NT2/D1 (cell line): ENCODE results near the gene C10orf62.

Experiments
- DNase-seq: peaks from one replicate; pipeline ENCODE4 v3.0.0-alpha.2; 2011; ENCODE audit warnings: low read depth, low spot score
- H3K27me3 ChIP-seq: 2 replicates; pipeline ENCODE4 v1.6.0; 2011; ENCODE audit warnings: mild to moderate bottlenecking; ENCODE audit not compliant: insufficient read length, insufficient read depth
- H3K36me3 ChIP-seq: 2 replicates; pipeline ENCODE4 v1.6.1; 2011; ENCODE audit warnings: mild to moderate bottlenecking, low read length, mixed read lengths; ENCODE audit not compliant: insufficient read depth, insufficient read length
- H3K4me1 ChIP-seq: 2 replicates; pipeline ENCODE4 v1.5.1; 2011; ENCODE audit not compliant: insufficient read depth, insufficient read length
- H3K4me3 ChIP-seq: 2 replicates; pipeline ENCODE4 v1.5.1; 2011; ENCODE audit warnings: low read depth; ENCODE audit not compliant: insufficient read length
- H3K9ac ChIP-seq: 2 replicates; pipeline ENCODE4 v1.6.0; 2011; ENCODE audit warnings: low read depth; ENCODE audit not compliant: insufficient read length
- H3K9me3 ChIP-seq: 2 replicates; pipeline ENCODE4 v1.5.1; 2011; ENCODE audit warnings: mild to moderate bottlenecking, low read length; ENCODE audit not compliant: insufficient read depth
- SUZ12 ChIP-seq: IDR thresholded peaks from 2 replicates; pipeline ENCODE4 v1.6.1; 2011; ENCODE audit not compliant: insufficient read length, insufficient read depth; ENCODE audit errors: extremely low read depth
- YY1 ChIP-seq: IDR thresholded peaks from 2 replicates; pipeline ENCODE4 v1.6.1; 2011; ENCODE audit not compliant: insufficient read length, insufficient read depth
- ZNF274 ChIP-seq: IDR thresholded peaks from 2 replicates; pipeline ENCODE4 v1.6.1; 2011; ENCODE audit warnings: mild to moderate bottlenecking, low read depth, low read length

Gene C10orf62

DNA sequence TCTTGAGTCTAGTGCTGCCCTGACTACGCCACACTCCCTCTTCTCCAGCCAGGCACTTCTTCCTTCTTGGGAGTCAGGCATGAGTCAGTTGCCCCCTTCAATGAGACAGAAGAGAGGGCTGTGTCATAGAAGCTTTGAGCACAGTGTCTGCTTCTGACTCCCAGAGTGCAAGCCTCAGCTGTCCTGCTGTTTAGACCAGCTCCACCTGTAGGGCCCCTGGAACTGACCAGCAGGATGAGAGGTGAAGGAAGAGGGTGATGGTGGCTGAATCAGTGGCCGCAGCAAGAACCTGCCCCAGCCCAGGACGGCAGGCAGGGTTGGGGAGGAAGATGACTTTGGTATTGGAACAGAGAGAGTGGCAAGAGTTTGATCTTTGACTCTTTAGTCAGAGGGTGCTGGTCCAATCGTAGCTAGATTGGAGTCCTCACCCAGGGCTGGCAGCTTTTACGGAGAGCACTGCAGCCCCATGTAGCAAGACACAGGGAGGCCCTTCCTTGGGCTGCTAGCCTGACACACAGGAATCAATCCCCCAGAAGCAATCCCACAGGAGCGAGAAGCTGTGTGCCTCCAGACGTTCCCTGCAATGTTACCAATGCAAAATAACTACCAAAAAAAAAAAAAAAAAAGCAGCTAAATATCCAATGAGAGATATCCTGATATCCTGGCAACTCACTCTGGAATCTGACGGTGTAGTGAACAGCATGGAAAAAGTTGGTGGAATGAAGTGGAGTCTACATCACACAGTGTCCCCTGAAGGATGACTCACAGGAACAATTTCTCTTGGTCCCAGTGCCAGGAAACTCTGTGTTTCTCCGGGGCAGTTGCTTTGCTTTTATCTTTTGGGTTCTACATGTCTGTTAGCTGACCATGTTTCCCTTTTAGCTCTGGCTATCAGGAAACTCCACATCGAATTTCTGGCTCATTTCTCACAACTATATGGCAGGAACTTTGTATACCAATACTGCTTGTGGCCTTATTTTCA, 6.9 kb downstream of the C10orf62 start:
- no peak for DNase-seq
- H3K9ac ChIP-seq, result no peak overlapping the region
- no peaks in the 10 kb centered on the region for H3K9me3 ChIP-seq
- H3K36me3 ChIP-seq, result no peaks in the 10 kb centered on the region
- H3K4me1 ChIP-seq, result no peaks in the 10 kb centered on the region
- no peaks in the 10 kb centered on the region for H3K27me3 ChIP-seq
- TF ChIP-seq YY1 (no peak), SUZ12 (no peak), ZNF274 (no peak)
- H3K4me3 ChIP-seq, result no peak overlapping the region

DNA sequence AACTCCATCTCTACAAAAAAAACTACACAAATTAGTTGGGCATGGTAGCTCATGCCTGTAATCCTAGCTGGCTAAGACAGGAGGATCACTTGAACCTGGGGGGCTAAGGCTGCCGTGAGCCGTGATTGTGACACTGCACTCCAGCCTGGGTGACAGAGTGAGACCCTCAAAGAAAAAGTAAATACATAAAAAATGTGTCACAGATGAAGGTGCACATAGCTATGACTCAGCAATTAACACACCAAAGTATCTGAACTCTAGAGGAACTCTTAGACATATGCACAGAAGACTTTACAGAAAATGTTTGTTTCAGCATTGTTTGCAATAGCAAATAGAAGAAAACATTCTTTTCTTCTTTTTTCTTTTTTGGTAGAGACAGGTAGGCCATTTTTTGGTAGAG, 8.3 kb downstream of the C10orf62 start:
- Histone ChIP-seq H3K9me3 (no peaks in the 10 kb centered on the region), H3K27me3 (no peaks in the 10 kb centered on the region), H3K4me3 (no peak overlapping the region), H3K4me1 (peaks cover 5% of the 10 kb centered on the region), H3K36me3 (no peaks in the 10 kb centered on the region), H3K9ac (no peak overlapping the region)
- no peak for DNase-seq
- no peak for TF ChIP-seq YY1
- no peak for TF ChIP-seq SUZ12
- no peak for TF ChIP-seq ZNF274

DNA sequence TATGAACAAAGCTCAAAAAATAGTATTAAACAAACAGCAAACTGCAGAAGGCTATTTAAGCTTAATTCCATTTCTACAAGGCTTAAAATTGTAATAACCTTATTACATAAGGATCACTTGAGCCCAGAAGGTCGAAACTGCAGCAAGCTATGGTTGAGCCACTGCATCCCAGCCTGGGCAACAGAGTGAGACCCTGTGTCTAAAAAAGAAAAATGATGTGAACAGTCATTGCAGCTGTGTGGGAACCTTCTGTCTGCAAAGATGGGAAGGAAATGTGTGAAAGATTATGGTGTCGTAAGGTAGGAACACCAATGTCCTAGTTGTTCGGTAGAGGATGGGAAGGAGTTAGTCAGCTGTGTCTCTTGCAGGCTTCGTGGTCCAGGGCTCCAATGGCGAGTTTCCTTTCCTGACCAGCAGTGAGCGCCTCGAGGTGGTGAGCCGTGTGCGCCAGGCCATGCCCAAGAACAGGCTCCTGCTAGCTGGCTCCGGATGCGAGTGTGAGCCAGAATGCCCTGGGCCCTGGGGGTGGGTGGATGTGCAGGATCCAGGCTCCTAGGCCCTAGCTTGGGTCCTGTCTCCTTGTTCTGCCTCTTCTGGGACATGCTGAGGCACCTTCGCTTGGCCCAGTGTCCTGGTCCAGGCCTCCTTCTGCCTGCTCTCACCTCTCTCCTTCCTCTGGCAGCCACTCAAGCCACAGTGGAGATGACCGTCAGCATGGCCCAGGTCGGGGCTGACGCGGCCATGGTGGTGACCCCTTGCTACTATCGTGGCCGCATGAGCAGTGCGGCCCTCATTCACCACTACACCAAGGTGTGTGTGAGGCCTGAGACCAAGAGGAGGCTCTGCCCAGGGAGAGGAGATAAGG, 9.1 kb downstream of the C10orf62 start:
- Histone ChIP-seq H3K27me3 (no peaks in the 10 kb centered on the region), H3K9ac (no peak overlapping the region), H3K4me1 (peaks cover 5% of the 10 kb centered on the region), H3K9me3 (no peaks in the 10 kb centered on the region), H3K4me3 (no peak overlapping the region), H3K36me3 (no peaks in the 10 kb centered on the region)
- no peak for DNase-seq
- TF ChIP-seq ZNF274 (no peak), SUZ12 (no peak), YY1 (no peak)

DNA sequence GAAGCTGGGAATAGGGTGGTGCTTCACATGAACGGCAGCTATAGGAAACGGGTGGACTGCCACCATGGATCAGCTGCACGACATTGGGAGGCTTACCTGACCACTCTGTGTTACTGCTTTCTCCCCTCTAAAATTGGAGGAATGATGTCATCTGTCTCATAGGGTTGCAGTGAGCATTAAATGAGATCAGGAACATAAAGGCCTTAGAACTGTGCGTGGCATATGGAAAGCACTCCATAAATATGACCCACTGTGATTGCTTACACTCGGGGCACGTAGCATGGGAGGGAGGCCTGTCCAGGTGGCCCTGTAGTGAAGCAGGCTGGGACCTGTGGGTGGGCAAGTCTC, 9.7 kb downstream of the C10orf62 start:
- DNase-seq, result no peak
- TF ChIP-seq SUZ12 (no peak), ZNF274 (no peak), YY1 (no peak)

DNA sequence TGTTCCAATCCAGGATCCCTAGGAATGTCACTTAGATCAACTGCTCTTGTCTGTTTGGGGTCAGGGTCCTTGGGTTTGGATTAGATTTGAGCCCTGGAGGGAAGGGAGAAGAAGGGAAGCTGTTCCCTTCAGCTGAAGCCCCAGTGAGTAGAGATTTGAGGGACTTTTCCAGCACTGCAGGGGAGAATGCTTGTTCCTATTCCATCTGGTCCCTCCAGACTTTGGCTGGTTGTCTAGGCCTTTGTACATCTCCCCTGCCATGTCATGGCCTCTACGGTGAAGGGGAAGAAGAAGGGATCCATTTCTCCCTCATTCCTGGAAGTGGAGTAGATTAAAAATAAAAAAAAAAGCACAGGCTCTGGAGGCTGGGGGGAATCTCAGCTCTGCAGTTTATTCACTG, 11.1 kb downstream of the C10orf62 start:
- H3K9me3 ChIP-seq, result no peaks in the 10 kb centered on the region
- no peaks in the 10 kb centered on the region for H3K36me3 ChIP-seq
- no peak overlapping the region for H3K9ac ChIP-seq
- no peak for DNase-seq
- TF ChIP-seq SUZ12 (no peak), ZNF274 (no peak), YY1 (no peak)
- peaks cover 5% of the 10 kb centered on the region for H3K4me1 ChIP-seq
- H3K4me3 ChIP-seq, result no peak overlapping the region
- H3K27me3 ChIP-seq, result no peaks in the 10 kb centered on the region

More for the DNA sequence above, 9.7 kb downstream of the C10orf62 start:
- H3K36me3 ChIP-seq, result no peaks in the 10 kb centered on the region
- no peak overlapping the region for H3K4me3 ChIP-seq
- no peaks in the 10 kb centered on the region for H3K27me3 ChIP-seq
- no peak overlapping the region for H3K9ac ChIP-seq
- H3K4me1 ChIP-seq, result peaks cover 5% of the 10 kb centered on the region
- no peaks in the 10 kb centered on the region for H3K9me3 ChIP-seq

DNA sequence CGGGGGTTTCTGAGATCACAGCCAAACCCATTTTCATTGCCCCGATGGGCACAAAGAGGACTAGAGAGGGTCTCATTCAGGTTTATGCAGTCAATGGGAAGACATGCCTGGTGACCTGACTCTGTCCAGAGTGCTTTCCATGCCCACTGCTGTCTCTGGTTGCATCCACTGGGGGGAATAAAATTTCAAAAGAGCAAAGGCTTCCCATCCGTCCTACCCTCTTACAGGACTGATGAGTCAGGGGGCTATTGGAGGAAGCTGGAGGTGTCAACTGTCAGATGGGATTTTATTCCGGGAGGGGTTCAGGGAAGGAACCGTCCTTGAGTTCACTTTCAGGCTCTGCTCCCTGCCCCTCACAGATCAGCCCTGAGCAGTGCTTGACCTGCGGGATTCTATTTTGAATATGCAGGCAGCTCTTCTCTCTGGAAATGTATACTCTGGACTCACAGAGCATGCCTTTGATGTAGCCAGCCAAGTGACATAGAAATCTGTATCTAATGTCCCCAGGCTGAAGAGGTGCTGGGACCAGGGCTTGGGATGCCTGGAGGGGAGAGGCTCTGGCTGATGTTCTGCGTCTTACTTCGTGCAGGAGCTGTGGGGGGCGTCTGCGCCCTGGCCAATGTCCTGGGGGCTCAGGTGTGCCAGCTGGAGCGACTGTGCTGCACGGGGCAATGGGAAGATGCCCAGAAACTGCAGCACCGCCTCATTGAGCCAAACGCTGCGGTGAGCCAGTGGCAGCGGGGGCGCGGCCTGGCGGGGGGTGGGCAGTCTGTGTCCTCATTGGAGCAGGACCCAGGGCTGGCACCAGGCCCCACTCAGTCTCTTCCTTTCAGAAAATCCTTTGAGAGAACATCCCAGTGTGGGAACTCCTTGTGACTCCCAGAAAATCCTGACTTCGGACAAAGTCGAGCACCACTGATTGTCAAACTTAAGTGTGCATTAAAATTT, 12.0 kb downstream of the C10orf62 start:
- no peak overlapping the region for H3K4me3 ChIP-seq
- no peaks in the 10 kb centered on the region for H3K36me3 ChIP-seq
- no peak for DNase-seq
- H3K9ac ChIP-seq, result no peak overlapping the region
- H3K9me3 ChIP-seq, result no peaks in the 10 kb centered on the region
- no peak for TF ChIP-seq SUZ12
- TF ChIP-seq ZNF274, result no peak
- no peak for TF ChIP-seq YY1
- no peaks in the 10 kb centered on the region for H3K27me3 ChIP-seq
- peaks cover 5% of the 10 kb centered on the region for H3K4me1 ChIP-seq
